ENCODE results near the gene SRPX2. TPM values are rescaled to one million over a fixed set of nuclear protein-coding genes. Genes with fewer than 3 reads are reported as not detected.

Gene SRPX2
- total RNA-seq, 2 donors from 2014 or later: 60.7 to 61.2 TPM

DNA sequence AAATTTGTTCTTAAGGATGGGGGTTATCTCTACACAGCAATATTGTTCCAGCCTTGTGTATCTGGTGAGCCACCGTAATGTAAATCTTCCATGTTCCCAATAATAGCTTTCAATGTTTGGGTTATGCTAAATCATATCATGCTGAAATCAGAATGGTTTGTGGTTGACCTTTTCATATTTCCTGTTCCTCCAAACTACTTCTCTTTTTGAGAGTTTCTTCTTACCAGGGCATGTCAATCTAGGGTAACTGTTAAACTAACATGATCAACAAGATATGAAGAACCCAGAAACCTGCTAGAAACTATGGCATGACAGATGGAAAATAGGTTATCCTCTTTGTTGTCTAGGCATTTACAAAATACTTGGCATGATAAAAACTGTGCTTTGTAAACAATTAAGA, 37.2 kb upstream of the SRPX2 start:
- no peaks in the 10 kb centered on the region for H3K4me1 ChIP-seq (ENCODE audit: control insufficient read depth in 1 of 2, low read depth in 2 of 2)

DNA sequence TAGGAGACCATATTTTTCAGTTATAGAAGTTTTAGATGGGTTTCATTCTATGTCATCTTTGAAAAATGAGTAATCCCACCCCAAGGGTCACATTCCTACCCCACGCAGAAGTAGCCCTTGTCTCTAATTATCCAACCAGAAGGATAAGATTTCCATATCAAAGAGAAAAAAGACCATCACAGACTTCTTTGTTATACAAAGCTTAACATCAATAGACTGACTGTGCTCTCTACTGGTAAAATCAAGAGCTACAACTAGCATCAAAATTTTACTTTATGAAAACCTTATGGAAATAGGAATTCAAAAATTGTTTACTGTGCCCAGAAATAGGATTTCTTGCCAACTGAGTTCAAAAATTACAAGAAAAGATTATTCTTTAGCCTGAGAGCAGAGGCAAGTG, 34.4 kb upstream of the SRPX2 start:
- TF ChIP-seq, protein P1, sequence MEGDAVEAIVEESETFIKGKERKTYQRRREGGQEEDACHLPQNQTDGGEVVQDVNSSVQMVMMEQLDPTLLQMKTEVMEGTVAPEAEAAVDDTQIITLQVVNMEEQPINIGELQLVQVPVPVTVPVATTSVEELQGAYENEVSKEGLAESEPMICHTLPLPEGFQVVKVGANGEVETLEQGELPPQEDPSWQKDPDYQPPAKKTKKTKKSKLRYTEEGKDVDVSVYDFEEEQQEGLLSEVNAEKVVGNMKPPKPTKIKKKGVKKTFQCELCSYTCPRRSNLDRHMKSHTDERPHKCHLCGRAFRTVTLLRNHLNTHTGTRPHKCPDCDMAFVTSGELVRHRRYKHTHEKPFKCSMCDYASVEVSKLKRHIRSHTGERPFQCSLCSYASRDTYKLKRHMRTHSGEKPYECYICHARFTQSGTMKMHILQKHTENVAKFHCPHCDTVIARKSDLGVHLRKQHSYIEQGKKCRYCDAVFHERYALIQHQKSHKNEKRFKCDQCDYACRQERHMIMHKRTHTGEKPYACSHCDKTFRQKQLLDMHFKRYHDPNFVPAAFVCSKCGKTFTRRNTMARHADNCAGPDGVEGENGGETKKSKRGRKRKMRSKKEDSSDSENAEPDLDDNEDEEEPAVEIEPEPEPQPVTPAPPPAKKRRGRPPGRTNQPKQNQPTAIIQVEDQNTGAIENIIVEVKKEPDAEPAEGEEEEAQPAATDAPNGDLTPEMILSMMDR (IDR thresholded peaks at IDR 0.05): no peak
- Histone ChIP-seq H3K27me3 (replicated peaks; ENCODE audit: insufficient read depth) (no peaks in the 10 kb centered on the region), H3K36me3 (no peaks in the 10 kb centered on the region), H3K4me3 (no peak overlapping the region), H3K27ac (no peak overlapping the region), H3K4me1 (ENCODE audit: control insufficient read depth in 1 of 2, low read depth in 2 of 2) (no peaks in the 10 kb centered on the region), H3K9me3 (no peaks in the 10 kb centered on the region)
- DNase-seq (ENCODE audit: low spot score): no peak
- ATAC-seq (ENCODE audit: insufficient number of reproducible peaks, low FRiP score, low read depth): no peak

More for the DNA sequence above, 37.2 kb upstream of the SRPX2 start:
- Histone ChIP-seq H3K27me3 (replicated peaks; ENCODE audit: insufficient read depth) (no peaks in the 10 kb centered on the region), H3K4me3 (no peak overlapping the region), H3K36me3 (no peaks in the 10 kb centered on the region), H3K9me3 (no peaks in the 10 kb centered on the region), H3K27ac (no peak overlapping the region)
- DNase-seq (ENCODE audit: low spot score): no peak
- TF ChIP-seq, protein P1 (IDR thresholded peaks at IDR 0.05): no peak
- ATAC-seq (ENCODE audit: insufficient number of reproducible peaks, low FRiP score, low read depth): no peak

DNA sequence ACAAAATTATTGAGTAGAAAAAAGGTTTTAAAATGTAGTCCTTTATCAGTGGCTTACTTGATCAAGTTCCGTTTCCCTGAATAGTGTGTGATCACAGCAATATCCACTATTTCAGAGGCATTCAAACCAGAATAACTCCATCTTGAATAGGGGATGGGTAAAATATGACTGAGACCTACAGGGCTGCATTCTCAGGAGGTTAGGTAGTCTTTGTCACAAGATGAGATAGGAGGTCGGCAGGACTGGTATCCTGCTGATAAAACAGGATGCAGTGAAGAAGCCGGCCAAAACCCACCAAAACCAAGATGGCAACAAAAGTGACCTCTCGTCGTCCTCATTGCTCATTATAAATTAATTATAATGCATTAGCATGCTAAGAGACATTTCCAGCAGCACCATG, 32.0 kb upstream of the SRPX2 start:
- no peak for ATAC-seq (ENCODE audit: insufficient number of reproducible peaks, low FRiP score, low read depth)
- Histone ChIP-seq H3K27ac (no peak overlapping the region), H3K9me3 (no peaks in the 10 kb centered on the region), H3K4me1 (ENCODE audit: control insufficient read depth in 1 of 2, low read depth in 2 of 2) (no peaks in the 10 kb centered on the region), H3K27me3 (replicated peaks; ENCODE audit: insufficient read depth) (no peaks in the 10 kb centered on the region), H3K4me3 (no peak overlapping the region), H3K36me3 (no peaks in the 10 kb centered on the region)
- TF ChIP-seq, protein P1 (IDR thresholded peaks at IDR 0.05): no peak
- DNase-seq (ENCODE audit: low spot score): no peak

GRCh38 chrX:100615005-100615404, 29.0 kb upstream of the SRPX2 start:
- Histone ChIP-seq H3K27ac (no peak overlapping the region), H3K27me3 (replicated peaks; ENCODE audit: insufficient read depth) (no peaks in the 10 kb centered on the region), H3K9me3 (no peaks in the 10 kb centered on the region), H3K4me1 (ENCODE audit: control insufficient read depth in 1 of 2, low read depth in 2 of 2) (no peaks in the 10 kb centered on the region), H3K4me3 (no peak overlapping the region), H3K36me3 (no peaks in the 10 kb centered on the region)
- DNase-seq (ENCODE audit: low spot score): no peak
- no peak for ATAC-seq (ENCODE audit: insufficient number of reproducible peaks, low FRiP score, low read depth)
- TF ChIP-seq, protein P1 (IDR thresholded peaks at IDR 0.05): no peak

- H3K4me3 ChIP-seq: no peak overlapping the region
- ATAC-seq (ENCODE audit: insufficient number of reproducible peaks, low FRiP score, low read depth) (no peak), DNase-seq (ENCODE audit: low spot score) (no peak)
- no peak overlapping the region for H3K27ac ChIP-seq
- no peaks in the 10 kb centered on the region for H3K9me3 ChIP-seq
- no peaks in the 10 kb centered on the region for H3K4me1 ChIP-seq (ENCODE audit: control insufficient read depth in 1 of 2, low read depth in 2 of 2)
- TF ChIP-seq, protein P1 (IDR thresholded peaks at IDR 0.05): no peak
- H3K27me3 ChIP-seq (replicated peaks; ENCODE audit: insufficient read depth): no peaks in the 10 kb centered on the region
- no peaks in the 10 kb centered on the region for H3K36me3 ChIP-seq
These were observed 21.0 kb upstream of the SRPX2 start for GRCh38 chrX:100623001-100623400.

Data from thoracic aorta (tissue), 2 donors.